ENCODE data around the gene GADL1.

The GADL1 gene

GRCh38 chr3:30914696-30915095 lies 20.2 kb upstream of the GADL1 start:
- Histone ChIP-seq H3K27ac (ENCODE audit: low read depth, low read length) (no peak overlapping the region), H4K20me1 (ENCODE audit: low read depth, low read length) (no peaks in the 10 kb centered on the region), H3K9me2 (replicated peaks; ENCODE audit: insufficient read depth, low read length) (no peaks in the 10 kb centered on the region), H2AFZ (ENCODE audit: low read depth, low read length, severe bottlenecking) (no peak overlapping the region), H3K36me3 (ENCODE audit: low read length) (no peaks in the 10 kb centered on the region), H3K4me2 (ENCODE audit: low read depth, low read length, poor library complexity, severe bottlenecking) (no peak overlapping the region), H3K9me3 (ENCODE audit: insufficient read depth, low read length) (no peaks in the 10 kb centered on the region), H3K27me3 (ENCODE audit: low read length) (no peaks in the 10 kb centered on the region), H3K9ac (ENCODE audit: low read length) (no peak overlapping the region), H3K4me3 (ENCODE audit: insufficient read depth, low read length, poor library complexity, severe bottlenecking) (no peak overlapping the region), H3F3A (ENCODE audit: insufficient read depth) (no peaks in the 10 kb centered on the region), H3K79me2 (ENCODE audit: insufficient read depth, low read length) (no peaks in the 10 kb centered on the region)
- no peak for TF ChIP-seq CTCF (IDR thresholded peaks at IDR 0.05; ENCODE audit: insufficient read depth, low read length, poor library complexity, severe bottlenecking)
- no peak for TF ChIP-seq EZH2phosphoT487 (conservative IDR thresholded peaks at IDR 0.05; ENCODE audit: low read length)

GRCh38 chr3:30913176-30913575 lies 18.7 kb upstream of the GADL1 start:
- H3K27me3 ChIP-seq (ENCODE audit: low read length): no peaks in the 10 kb centered on the region
- no peak overlapping the region for H2AFZ ChIP-seq (ENCODE audit: low read depth, low read length, severe bottlenecking)
- H3K27ac ChIP-seq (ENCODE audit: low read depth, low read length): no peak overlapping the region
- no peaks in the 10 kb centered on the region for H3K9me2 ChIP-seq (replicated peaks; ENCODE audit: insufficient read depth, low read length)
- no peaks in the 10 kb centered on the region for H3K79me2 ChIP-seq (ENCODE audit: insufficient read depth, low read length)
- no peak overlapping the region for H3K4me3 ChIP-seq (ENCODE audit: insufficient read depth, low read length, poor library complexity, severe bottlenecking)
- no peak overlapping the region for H3K4me2 ChIP-seq (ENCODE audit: low read depth, low read length, poor library complexity, severe bottlenecking)
- no peaks in the 10 kb centered on the region for H3F3A ChIP-seq (ENCODE audit: insufficient read depth)
- H3K36me3 ChIP-seq (ENCODE audit: low read length): no peaks in the 10 kb centered on the region
- no peak overlapping the region for H3K9ac ChIP-seq (ENCODE audit: low read length)
- no peak for TF ChIP-seq EZH2phosphoT487 (conservative IDR thresholded peaks at IDR 0.05; ENCODE audit: low read length)
- no peak for TF ChIP-seq CTCF (IDR thresholded peaks at IDR 0.05; ENCODE audit: insufficient read depth, low read length, poor library complexity, severe bottlenecking)
- H4K20me1 ChIP-seq (ENCODE audit: low read depth, low read length): no peaks in the 10 kb centered on the region
- H3K9me3 ChIP-seq (ENCODE audit: insufficient read depth, low read length): no peaks in the 10 kb centered on the region

GRCh38 chr3:30912301-30912700 lies 17.8 kb upstream of the GADL1 start:
- H2AFZ ChIP-seq (ENCODE audit: low read depth, low read length, severe bottlenecking): no peak overlapping the region
- H3K4me3 ChIP-seq (ENCODE audit: insufficient read depth, low read length, poor library complexity, severe bottlenecking): no peak overlapping the region
- no peak overlapping the region for H3K27ac ChIP-seq (ENCODE audit: low read depth, low read length)

More at GRCh38 chr3:30912301-30912700, 17.8 kb upstream of the GADL1 start:
- H3K79me2 ChIP-seq (ENCODE audit: insufficient read depth, low read length): no peaks in the 10 kb centered on the region
- no peaks in the 10 kb centered on the region for H3F3A ChIP-seq (ENCODE audit: insufficient read depth)
- H3K9ac ChIP-seq (ENCODE audit: low read length): no peak overlapping the region
- no peaks in the 10 kb centered on the region for H3K9me3 ChIP-seq (ENCODE audit: insufficient read depth, low read length)
- no peaks in the 10 kb centered on the region for H3K36me3 ChIP-seq (ENCODE audit: low read length)
- no peaks in the 10 kb centered on the region for H3K9me2 ChIP-seq (replicated peaks; ENCODE audit: insufficient read depth, low read length)
- no peaks in the 10 kb centered on the region for H4K20me1 ChIP-seq (ENCODE audit: low read depth, low read length)
- no peak for TF ChIP-seq EZH2phosphoT487 (conservative IDR thresholded peaks at IDR 0.05; ENCODE audit: low read length)
- no peak for TF ChIP-seq CTCF (IDR thresholded peaks at IDR 0.05; ENCODE audit: insufficient read depth, low read length, poor library complexity, severe bottlenecking)
- no peak overlapping the region for H3K4me2 ChIP-seq (ENCODE audit: low read depth, low read length, poor library complexity, severe bottlenecking)
- H3K27me3 ChIP-seq (ENCODE audit: low read length): no peaks in the 10 kb centered on the region
